ENCODE measurements around the gene TNK2.

Gene TNK2

GRCh38 chr3:195822131-195822696 is 86.1 kb downstream of the TNK2 start:
- Histone ChIP-seq H2AFZ (ENCODE audit: low read depth, low read length) (no peak overlapping the region), H2BK15ac (ENCODE audit: low read depth, poor library complexity, severe bottlenecking) (no peak overlapping the region), H3K4me2 (ENCODE audit: low read length, poor library complexity, severe bottlenecking) (no peak overlapping the region), H3K9me3 (ENCODE audit: control insufficient read depth, low read length) (no peaks in the 10 kb centered on the region), H2AK5ac (ENCODE audit: low read length, severe bottlenecking) (no peak overlapping the region), H3K14ac (ENCODE audit: low read length in 2 of 2) (no peak overlapping the region), H4K91ac (ENCODE audit: low read length) (no peak overlapping the region), H2BK12ac (ENCODE audit: low read length in 2 of 2) (no peak overlapping the region), H3K9ac (ENCODE audit: low read length) (no peak overlapping the region), H2BK120ac (ENCODE audit: low read depth, low read length) (no peak overlapping the region), H2BK5ac (ENCODE audit: low read depth, low read length, poor library complexity, severe bottlenecking) (no peak overlapping the region), H3K36me3 (ENCODE audit: control insufficient read depth in 1 of 2, insufficient read depth in 2 of 2, low read depth in 1 of 2, low read length in 2 of 2) (no peaks in the 10 kb centered on the region), H3K4me1 (ENCODE audit: control insufficient read depth, insufficient read depth, low read depth, low read length) (peaks cover 5% of the 10 kb centered on the region), H3K4ac (ENCODE audit: low read depth in 1 of 2, low read length in 2 of 2) (no peak overlapping the region), H3K79me1 (replicated peaks; ENCODE audit: low read length, poor library complexity, severe bottlenecking) (no peaks in the 10 kb centered on the region), H3K18ac (ENCODE audit: low read depth in 1 of 2, low read length in 2 of 2) (no peak overlapping the region), H3K27me3 (ENCODE audit: control insufficient read depth in 1 of 2, insufficient read depth in 1 of 2, low read length in 2 of 2) (peaks cover 14 to 51% of the 10 kb centered on the region in 2 experiments), H3K4me3 (ENCODE audit: insufficient read depth in 1 of 2, low read depth in 1 of 2, low read length in 2 of 2) (no peak overlapping the region), H4K8ac (ENCODE audit: low read length) (no peak overlapping the region), H3K27ac (ENCODE audit: low read length, poor library complexity, severe bottlenecking) (no peak overlapping the region), H3K23ac (ENCODE audit: low read length in 2 of 2) (no peak overlapping the region)
- WGBS = 86% methylated on average over 15 of the region's 16 CpGs
- DNase-seq = no peak

DNA sequence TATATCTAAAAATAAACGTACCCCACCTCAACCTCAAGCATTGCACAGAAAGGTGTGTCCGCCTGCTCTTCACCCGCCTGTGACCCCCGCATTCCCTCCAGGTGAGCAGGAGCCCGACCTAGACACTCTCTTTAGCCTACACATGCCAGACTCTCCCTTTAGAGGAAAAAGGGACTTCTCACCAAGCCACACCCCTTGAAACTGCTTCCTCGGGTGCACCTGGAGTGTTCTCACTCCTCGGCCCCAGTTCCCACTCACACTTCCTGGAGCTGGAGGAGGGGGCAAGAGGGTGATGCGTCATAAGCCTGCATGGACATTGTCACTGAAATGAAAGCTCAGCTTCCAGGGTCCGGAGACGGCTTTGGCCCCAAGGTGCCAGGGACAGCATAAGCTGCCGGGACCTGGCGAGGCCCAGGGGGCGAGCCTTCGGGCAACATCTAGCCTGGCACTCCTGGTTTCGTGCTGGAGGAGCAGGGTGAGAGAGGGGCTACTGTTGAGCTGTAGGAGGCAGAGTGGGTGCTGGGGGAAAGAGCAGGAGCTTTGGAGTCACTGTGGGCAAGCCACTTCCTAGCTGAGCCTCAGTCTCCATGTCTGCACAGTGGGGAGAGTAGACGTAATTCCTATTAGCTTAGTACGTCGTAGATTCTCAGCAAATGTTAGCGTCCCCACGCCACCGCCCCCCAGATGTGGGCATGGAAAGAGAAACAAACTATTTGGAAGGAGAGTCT is 86.8 kb downstream of the TNK2 start:
- H3K4me2 ChIP-seq (ENCODE audit: low read length, poor library complexity, severe bottlenecking) = no peak overlapping the region
- H3K14ac ChIP-seq (ENCODE audit: low read length in 2 of 2) = no peak overlapping the region
- no peak overlapping the region for H3K23ac ChIP-seq (ENCODE audit: low read length in 2 of 2)
- H3K27ac ChIP-seq (ENCODE audit: low read length, poor library complexity, severe bottlenecking) = no peak overlapping the region
- H4K8ac ChIP-seq (ENCODE audit: low read length) = no peak overlapping the region
- H3K18ac ChIP-seq (ENCODE audit: low read depth in 1 of 2, low read length in 2 of 2) = no peak overlapping the region
- H3K4me1 ChIP-seq (ENCODE audit: control insufficient read depth, insufficient read depth, low read depth, low read length) = peaks cover 5% of the 10 kb centered on the region
- WGBS = 80% methylated on average over 21 of the region's 21 CpGs
- no peak overlapping the region for H2AFZ ChIP-seq (ENCODE audit: low read depth, low read length)
- H2BK5ac ChIP-seq (ENCODE audit: low read depth, low read length, poor library complexity, severe bottlenecking) = no peak overlapping the region
- H2AK5ac ChIP-seq (ENCODE audit: low read length, severe bottlenecking) = no peak overlapping the region
- H3K27me3 ChIP-seq (ENCODE audit: control insufficient read depth in 1 of 2, insufficient read depth in 1 of 2, low read length in 2 of 2) = peaks cover 14 to 51% of the 10 kb centered on the region in 2 experiments
- H3K9ac ChIP-seq (ENCODE audit: low read length) = no peak overlapping the region
- H3K36me3 ChIP-seq (ENCODE audit: control insufficient read depth in 1 of 2, insufficient read depth in 2 of 2, low read depth in 1 of 2, low read length in 2 of 2) = no peaks in the 10 kb centered on the region
- DNase-seq = no peak
- no peaks in the 10 kb centered on the region for H3K79me1 ChIP-seq (replicated peaks; ENCODE audit: low read length, poor library complexity, severe bottlenecking)
- no peak overlapping the region for H4K91ac ChIP-seq (ENCODE audit: low read length)
- no peaks in the 10 kb centered on the region for H3K9me3 ChIP-seq (ENCODE audit: control insufficient read depth, low read length)
- no peak overlapping the region for H2BK120ac ChIP-seq (ENCODE audit: low read depth, low read length)
- H3K4ac ChIP-seq (ENCODE audit: low read depth in 1 of 2, low read length in 2 of 2) = no peak overlapping the region
- H2BK15ac ChIP-seq (ENCODE audit: low read depth, poor library complexity, severe bottlenecking) = no peak overlapping the region
- H2BK12ac ChIP-seq (ENCODE audit: low read length in 2 of 2) = no peak overlapping the region
- no peak overlapping the region for H3K4me3 ChIP-seq (ENCODE audit: insufficient read depth in 1 of 2, low read depth in 1 of 2, low read length in 2 of 2)

DNA sequence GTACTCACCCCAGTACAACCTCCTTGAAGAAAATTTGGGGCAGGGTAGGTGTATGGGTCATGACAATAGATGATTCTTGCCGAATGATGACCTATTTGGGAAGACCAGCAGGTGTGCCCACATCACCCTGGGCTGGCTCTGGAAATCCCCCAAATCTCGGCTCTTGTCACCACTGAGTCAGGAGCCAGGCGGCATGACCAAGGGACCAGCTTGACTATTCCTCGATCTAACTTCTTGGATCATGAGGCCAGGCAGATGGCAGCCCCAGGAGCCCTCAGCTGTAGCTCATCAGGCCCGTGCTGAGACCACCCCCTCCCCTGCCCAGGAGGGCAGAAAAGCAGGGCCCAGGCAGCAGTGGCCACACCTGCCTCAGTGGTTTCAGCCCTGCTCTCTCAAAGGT is 87.5 kb downstream of the TNK2 start:
- Histone ChIP-seq H3K27me3 (ENCODE audit: control insufficient read depth in 1 of 2, insufficient read depth in 1 of 2, low read length in 2 of 2) (peaks cover 14 to 51% of the 10 kb centered on the region in 2 experiments), H2AK5ac (ENCODE audit: low read length, severe bottlenecking) (no peak overlapping the region), H2BK120ac (ENCODE audit: low read depth, low read length) (no peak overlapping the region), H3K4ac (ENCODE audit: low read depth in 1 of 2, low read length in 2 of 2) (no peak overlapping the region), H3K36me3 (ENCODE audit: control insufficient read depth in 1 of 2, insufficient read depth in 2 of 2, low read depth in 1 of 2, low read length in 2 of 2) (no peaks in the 10 kb centered on the region), H3K4me1 (ENCODE audit: control insufficient read depth, insufficient read depth, low read depth, low read length) (peaks cover 5% of the 10 kb centered on the region), H3K79me1 (replicated peaks; ENCODE audit: low read length, poor library complexity, severe bottlenecking) (no peaks in the 10 kb centered on the region), H3K23ac (ENCODE audit: low read length in 2 of 2) (no peak overlapping the region), H2BK15ac (ENCODE audit: low read depth, poor library complexity, severe bottlenecking) (no peak overlapping the region), H3K4me3 (ENCODE audit: insufficient read depth in 1 of 2, low read depth in 1 of 2, low read length in 2 of 2) (no peak overlapping the region), H2BK12ac (ENCODE audit: low read length in 2 of 2) (no peak overlapping the region), H2BK5ac (ENCODE audit: low read depth, low read length, poor library complexity, severe bottlenecking) (no peak overlapping the region), H3K14ac (ENCODE audit: low read length in 2 of 2) (no peak overlapping the region), H3K4me2 (ENCODE audit: low read length, poor library complexity, severe bottlenecking) (no peak overlapping the region), H3K27ac (ENCODE audit: low read length, poor library complexity, severe bottlenecking) (no peak overlapping the region), H2AFZ (ENCODE audit: low read depth, low read length) (no peak overlapping the region), H3K9ac (ENCODE audit: low read length) (no peak overlapping the region), H3K18ac (ENCODE audit: low read depth in 1 of 2, low read length in 2 of 2) (no peak overlapping the region), H3K9me3 (ENCODE audit: control insufficient read depth, low read length) (no peaks in the 10 kb centered on the region), H4K91ac (ENCODE audit: low read length) (no peak overlapping the region), H4K8ac (ENCODE audit: low read length) (no peak overlapping the region)
- no peak for DNase-seq
- WGBS = 76% methylated on average over 5 of the region's 5 CpGs

DNA sequence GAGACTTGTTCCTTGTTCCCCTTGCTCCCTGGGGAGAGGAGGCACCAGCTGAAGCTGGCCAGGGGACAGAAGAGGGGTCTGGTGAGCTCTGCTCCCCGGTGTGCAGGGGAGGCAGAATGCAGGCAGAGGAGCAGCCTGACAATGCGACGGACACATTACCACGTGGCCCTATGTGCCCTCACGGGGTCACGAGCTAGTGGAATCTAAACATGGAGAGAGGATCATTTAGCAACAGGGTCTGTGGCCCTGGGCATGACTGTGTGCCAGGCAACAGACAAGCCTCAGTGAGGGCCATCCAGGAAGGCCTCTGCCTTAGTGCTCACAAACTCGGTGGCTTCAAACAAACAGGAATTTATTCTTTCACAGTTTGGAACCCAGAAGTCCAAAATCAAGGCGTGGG is 88.2 kb downstream of the TNK2 start:
- 87% methylated on average over 8 of the region's 8 CpGs for WGBS
- Histone ChIP-seq H3K79me1 (replicated peaks; ENCODE audit: low read length, poor library complexity, severe bottlenecking) (no peaks in the 10 kb centered on the region), H2AFZ (ENCODE audit: low read depth, low read length) (no peak overlapping the region), H4K8ac (ENCODE audit: low read length) (no peak overlapping the region), H2BK5ac (ENCODE audit: low read depth, low read length, poor library complexity, severe bottlenecking) (no peak overlapping the region), H2AK5ac (ENCODE audit: low read length, severe bottlenecking) (no peak overlapping the region), H3K14ac (ENCODE audit: low read length in 2 of 2) (peak overlapping the region in 1 of 2 experiments; percentile 74), H4K91ac (ENCODE audit: low read length) (peak overlapping the region; percentile 59), H2BK12ac (ENCODE audit: low read length in 2 of 2) (no peak overlapping the region), H3K4me3 (ENCODE audit: insufficient read depth in 1 of 2, low read depth in 1 of 2, low read length in 2 of 2) (no peak overlapping the region), H3K4me2 (ENCODE audit: low read length, poor library complexity, severe bottlenecking) (no peak overlapping the region), H3K4me1 (ENCODE audit: control insufficient read depth, insufficient read depth, low read depth, low read length) (peaks cover 9% of the 10 kb centered on the region), H3K23ac (ENCODE audit: low read length in 2 of 2) (no peak overlapping the region), H2BK15ac (ENCODE audit: low read depth, poor library complexity, severe bottlenecking) (no peak overlapping the region), H3K9ac (ENCODE audit: low read length) (no peak overlapping the region), H3K9me3 (ENCODE audit: control insufficient read depth, low read length) (no peaks in the 10 kb centered on the region), H2BK120ac (ENCODE audit: low read depth, low read length) (no peak overlapping the region), H3K27ac (ENCODE audit: low read length, poor library complexity, severe bottlenecking) (no peak overlapping the region), H3K27me3 (ENCODE audit: control insufficient read depth in 1 of 2, insufficient read depth in 1 of 2, low read length in 2 of 2) (peaks cover 14 to 53% of the 10 kb centered on the region in 2 experiments), H3K18ac (ENCODE audit: low read depth in 1 of 2, low read length in 2 of 2) (no peak overlapping the region), H3K36me3 (ENCODE audit: control insufficient read depth in 1 of 2, insufficient read depth in 2 of 2, low read depth in 1 of 2, low read length in 2 of 2) (no peaks in the 10 kb centered on the region), H3K4ac (ENCODE audit: low read depth in 1 of 2, low read length in 2 of 2) (no peak overlapping the region)
- no peak for DNase-seq
